ENCODE results near the gene PAX4. TPM values are rescaled to one million over a fixed set of nuclear protein-coding genes. Genes with fewer than 3 reads are reported as not detected.
A peak's percentile ranks its signal among the peaks of the same experiment; 100 is the strongest.

The PAX4 gene
- total RNA-seq (2014; rRNA removed; shearing (Covaris generic)) = 0.07 TPM in 1 of 2 replicates, not detected in the other

DNA sequence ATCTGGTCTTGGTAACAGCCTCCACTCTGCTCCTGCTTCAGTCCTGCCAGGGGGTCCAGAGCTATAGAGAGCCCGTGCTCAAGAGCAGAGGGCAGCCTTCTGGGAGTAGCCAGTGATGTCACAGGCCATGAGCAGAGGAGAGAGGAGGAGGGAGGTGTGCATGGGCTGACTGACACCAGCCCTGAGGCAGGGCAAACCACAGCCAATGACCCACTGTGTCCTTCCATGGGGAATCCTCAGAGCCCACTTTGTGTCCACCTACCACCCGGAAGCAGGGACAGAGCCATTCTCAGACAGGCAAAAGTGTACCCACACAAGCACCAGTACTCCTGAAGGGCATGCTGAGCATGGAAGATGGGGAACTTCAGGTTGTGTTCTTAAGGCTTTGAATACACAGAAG, at the start of gene PAX4:
PAX4 (minus strand) TSS at position 101 of the 400 bp plus-strand sequence. CDS start 2,214 bp downstream, outside the sequence.
- H3K4me3 ChIP-seq (ENCODE audit: insufficient read depth, low read depth, low read length) = no peak within 1 kb of the TSS
- no peaks in the 10 kb centered on the region for H3K36me3 ChIP-seq (replicated peaks; ENCODE audit: control insufficient read depth, insufficient read depth, low read length)
- DNase-seq = no peak
- H3K27me3 ChIP-seq (ENCODE audit: control insufficient read depth, insufficient read depth, low read length) = peaks cover 48% of the 10 kb centered on the region

GRCh38 chr7:127667017-127667670, 49.2 kb upstream of the PAX4 start:
- Histone ChIP-seq H3K27me3 (ENCODE audit: control insufficient read depth, insufficient read depth, low read length) (no peaks in the 10 kb centered on the region), H3K36me3 (replicated peaks; ENCODE audit: control insufficient read depth, insufficient read depth, low read length) (no peaks in the 10 kb centered on the region; the same call in none of the 2 replicates), H3K4me3 (ENCODE audit: insufficient read depth, low read depth, low read length) (no peak overlapping the region)
- DNase-seq = no peak

DNA sequence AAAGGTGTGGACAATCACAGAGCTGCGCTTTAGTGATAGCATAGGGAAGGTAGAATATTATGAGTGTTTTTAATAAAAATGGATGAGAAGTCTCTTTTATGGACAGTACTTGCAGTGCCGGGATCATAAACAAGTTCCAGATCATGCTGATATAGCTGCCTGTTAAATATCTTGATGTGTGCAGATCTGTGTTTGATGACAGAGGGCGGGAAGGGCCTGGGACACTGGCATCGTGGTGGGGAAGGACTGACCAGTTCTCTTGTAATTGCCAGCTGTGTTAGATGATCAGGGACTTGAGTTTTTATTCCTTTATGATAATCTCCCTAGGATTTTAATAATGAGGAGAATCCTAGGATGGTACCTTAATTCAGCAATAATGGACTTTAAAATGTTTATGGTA, 48.7 kb upstream of the PAX4 start:
- Histone ChIP-seq H3K36me3 (replicated peaks; ENCODE audit: control insufficient read depth, insufficient read depth, low read length) (no peaks in the 10 kb centered on the region; the same call in none of the 2 replicates), H3K4me3 (ENCODE audit: insufficient read depth, low read depth, low read length) (no peak overlapping the region), H3K27me3 (ENCODE audit: control insufficient read depth, insufficient read depth, low read length) (no peaks in the 10 kb centered on the region)
- no peak for DNase-seq

GRCh38 chr7:127665922-127666321, 48.0 kb upstream of the PAX4 start:
- peak; percentile 47 for DNase-seq
- Histone ChIP-seq H3K4me3 (ENCODE audit: insufficient read depth, low read depth, low read length) (no peak overlapping the region), H3K36me3 (replicated peaks; ENCODE audit: control insufficient read depth, insufficient read depth, low read length) (no peaks in the 10 kb centered on the region; the same call in none of the 2 replicates), H3K27me3 (ENCODE audit: control insufficient read depth, insufficient read depth, low read length) (no peaks in the 10 kb centered on the region)

DNA sequence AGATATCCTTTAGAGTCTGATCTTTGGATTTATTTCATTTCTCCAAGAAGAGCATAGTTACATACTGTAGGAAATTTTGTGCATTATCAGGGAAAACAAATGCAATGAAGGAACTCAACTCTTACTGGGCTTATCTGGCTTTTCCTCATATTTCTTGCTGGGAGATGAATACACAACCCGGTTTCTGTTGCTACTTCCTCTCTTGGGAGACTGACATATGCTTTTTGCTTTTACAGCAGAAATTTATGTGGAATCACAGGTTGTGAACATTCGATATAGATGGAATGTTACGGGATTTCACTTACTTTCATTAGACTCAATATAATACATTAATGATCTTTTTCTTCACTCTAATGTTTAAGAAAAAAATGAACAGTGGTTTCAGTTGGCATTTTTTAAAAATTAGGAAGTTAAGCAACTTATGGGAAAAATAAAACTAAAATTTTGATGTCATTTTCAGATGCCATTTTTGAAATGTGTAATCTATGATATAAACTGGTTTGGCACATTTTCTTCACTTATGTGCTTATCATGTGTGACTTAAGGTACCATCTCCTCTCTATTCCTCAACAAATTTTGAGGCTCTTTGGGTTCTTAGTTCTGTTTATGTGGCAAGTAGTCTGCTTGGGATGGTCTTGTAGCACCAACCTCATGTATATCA, 41.2 kb upstream of the PAX4 start:
- no peak for DNase-seq
- H3K4me3 ChIP-seq (ENCODE audit: insufficient read depth, low read depth, low read length) = no peak overlapping the region
- H3K27me3 ChIP-seq (ENCODE audit: control insufficient read depth, insufficient read depth, low read length) = no peaks in the 10 kb centered on the region
- no peaks in the 10 kb centered on the region; the same call in none of the 2 replicates for H3K36me3 ChIP-seq (replicated peaks; ENCODE audit: control insufficient read depth, insufficient read depth, low read length)

DNA sequence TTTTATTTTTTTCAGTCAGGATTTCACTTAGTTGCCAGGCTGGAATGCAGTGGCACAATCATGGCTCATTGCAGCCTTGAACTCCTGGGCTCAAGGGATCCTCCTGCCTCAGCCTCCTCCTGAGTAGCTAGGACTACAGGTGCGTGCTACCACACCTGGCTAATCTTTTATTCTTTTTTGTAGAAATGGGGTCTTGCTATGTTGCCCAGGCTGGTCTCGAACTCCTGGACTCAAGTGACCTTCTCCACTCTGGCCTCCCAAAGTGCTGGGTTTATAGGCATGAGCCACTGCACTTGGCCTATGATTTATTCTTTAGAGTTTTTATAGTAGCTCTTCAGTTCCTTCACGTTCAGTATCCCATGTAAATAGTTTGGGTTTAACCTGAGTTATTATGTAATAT, 39.6 kb upstream of the PAX4 start:
- no peak overlapping the region for H3K4me3 ChIP-seq (ENCODE audit: insufficient read depth, low read depth, low read length)
- no peak for DNase-seq
- H3K36me3 ChIP-seq (replicated peaks; ENCODE audit: control insufficient read depth, insufficient read depth, low read length) = no peaks in the 10 kb centered on the region; the same call in 1 of the 2 replicates
- no peaks in the 10 kb centered on the region for H3K27me3 ChIP-seq (ENCODE audit: control insufficient read depth, insufficient read depth, low read length)

- DNase-seq = peak; percentile 15
- Histone ChIP-seq H3K36me3 (replicated peaks; ENCODE audit: control insufficient read depth, insufficient read depth, low read length) (no peaks in the 10 kb centered on the region; the same call in 1 of the 2 replicates), H3K4me3 (ENCODE audit: insufficient read depth, low read depth, low read length) (no peak overlapping the region), H3K27me3 (ENCODE audit: control insufficient read depth, insufficient read depth, low read length) (no peaks in the 10 kb centered on the region)
These were observed 37.8 kb upstream of the PAX4 start for GRCh38 chr7:127655720-127656119.

DNA sequence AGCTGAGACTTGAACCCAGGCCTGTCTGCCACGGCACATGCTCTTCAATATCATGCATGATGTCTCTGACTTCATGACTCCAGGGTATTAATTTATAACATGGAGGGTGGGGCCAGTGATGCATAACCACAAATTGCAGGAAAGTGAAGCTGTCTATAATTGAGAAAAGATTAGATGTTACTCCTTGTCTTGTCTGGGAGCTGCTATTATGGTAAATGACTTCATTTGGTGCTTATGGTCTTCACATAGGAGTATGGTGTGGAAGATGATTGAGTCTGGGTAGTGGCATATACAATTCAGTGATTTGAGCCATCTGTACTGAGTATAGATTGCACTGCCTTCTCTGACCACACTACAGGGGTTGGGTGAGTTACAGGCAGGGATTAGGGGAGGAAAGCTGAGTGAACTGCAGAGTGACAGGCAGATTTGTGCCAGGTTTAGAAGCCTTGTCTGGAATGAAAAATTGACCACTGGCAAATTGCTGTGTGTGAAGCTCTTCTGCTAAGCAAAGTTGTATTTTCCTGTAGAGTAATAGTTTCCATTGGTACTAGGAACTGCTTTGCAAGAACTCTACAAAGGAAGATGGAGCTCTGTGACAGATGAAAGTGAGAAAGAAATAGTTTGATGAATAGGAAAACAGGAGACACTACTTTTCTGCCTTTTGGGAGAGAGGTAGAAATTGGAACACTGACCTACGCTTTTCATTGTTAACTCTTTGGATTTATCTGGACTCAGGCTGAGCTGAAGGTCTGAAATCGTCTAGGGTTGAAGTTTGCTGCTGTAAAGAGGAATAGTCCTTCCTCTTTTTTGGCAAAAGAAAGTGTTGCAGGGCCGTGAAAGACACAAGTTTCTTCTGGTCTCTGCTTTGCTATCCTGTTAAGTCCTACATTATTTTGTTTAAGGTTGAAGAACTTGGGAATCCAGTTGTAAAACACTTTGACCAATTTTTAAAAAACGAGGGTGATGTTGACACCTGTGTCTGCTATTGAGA, 36.8 kb upstream of the PAX4 start:
- DNase-seq = peak; percentile 22
- no peaks in the 10 kb centered on the region for H3K27me3 ChIP-seq (ENCODE audit: control insufficient read depth, insufficient read depth, low read length)
- H3K4me3 ChIP-seq (ENCODE audit: insufficient read depth, low read depth, low read length) = no peak overlapping the region
- H3K36me3 ChIP-seq (replicated peaks; ENCODE audit: control insufficient read depth, insufficient read depth, low read length) = no peaks in the 10 kb centered on the region; the same call in 1 of the 2 replicates

- DNase-seq = no peak
- no peaks in the 10 kb centered on the region; the same call in 1 of the 2 replicates for H3K36me3 ChIP-seq (replicated peaks; ENCODE audit: control insufficient read depth, insufficient read depth, low read length)
- H3K4me3 ChIP-seq (ENCODE audit: insufficient read depth, low read depth, low read length) = no peak overlapping the region
- no peaks in the 10 kb centered on the region for H3K27me3 ChIP-seq (ENCODE audit: control insufficient read depth, insufficient read depth, low read length)
These were observed 35.5 kb upstream of the PAX4 start for GRCh38 chr7:127653396-127653795.

DNA sequence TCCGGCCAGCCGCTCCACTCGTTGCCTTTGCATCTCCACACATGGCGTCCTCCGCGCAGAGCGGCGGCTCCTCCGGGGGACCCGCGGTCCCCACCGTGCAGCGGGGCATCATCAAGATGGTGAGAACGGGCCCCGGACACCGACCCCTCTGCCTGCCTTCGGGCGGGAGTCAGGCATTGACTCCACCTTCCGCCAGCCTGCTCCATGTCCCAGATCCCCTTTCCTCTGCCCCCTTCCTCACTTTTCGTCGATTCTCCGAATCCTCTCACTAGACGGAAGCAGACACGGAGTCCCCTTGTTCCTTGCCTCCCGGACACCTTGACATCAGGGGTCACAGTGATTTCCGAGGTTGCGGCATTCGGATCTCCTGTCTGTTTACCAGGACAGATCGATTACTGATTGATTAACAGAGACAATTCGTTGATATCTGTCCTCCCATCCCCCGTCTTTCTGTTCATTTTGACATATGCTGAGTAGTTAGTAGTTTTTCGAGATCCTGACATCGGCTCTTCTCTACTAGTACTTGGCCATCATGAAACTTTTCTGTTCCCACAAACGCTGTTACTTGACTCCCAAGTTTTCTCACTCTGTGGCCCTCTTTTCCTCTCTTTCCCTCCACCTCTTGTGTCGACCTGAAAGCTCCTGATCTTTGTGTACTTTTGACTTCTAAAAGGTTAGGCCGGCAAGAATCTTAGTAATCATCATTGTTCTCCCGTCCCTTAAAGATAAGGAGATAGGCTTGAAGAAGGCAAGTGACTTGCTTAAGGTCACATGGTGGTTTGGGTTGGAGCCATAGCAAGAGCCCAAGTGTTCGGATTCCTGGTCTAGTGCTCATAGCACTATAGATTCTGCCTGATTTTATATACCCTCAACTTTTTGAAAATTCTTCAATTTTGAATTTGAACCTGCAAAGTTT, 34.6 kb upstream of the PAX4 start:
- DNase-seq = no peak
- peak overlapping the region; percentile 92 for H3K4me3 ChIP-seq (ENCODE audit: insufficient read depth, low read depth, low read length)
- no peaks in the 10 kb centered on the region for H3K27me3 ChIP-seq (ENCODE audit: control insufficient read depth, insufficient read depth, low read length)
- no peaks in the 10 kb centered on the region; the same call in 1 of the 2 replicates for H3K36me3 ChIP-seq (replicated peaks; ENCODE audit: control insufficient read depth, insufficient read depth, low read length)

DNA sequence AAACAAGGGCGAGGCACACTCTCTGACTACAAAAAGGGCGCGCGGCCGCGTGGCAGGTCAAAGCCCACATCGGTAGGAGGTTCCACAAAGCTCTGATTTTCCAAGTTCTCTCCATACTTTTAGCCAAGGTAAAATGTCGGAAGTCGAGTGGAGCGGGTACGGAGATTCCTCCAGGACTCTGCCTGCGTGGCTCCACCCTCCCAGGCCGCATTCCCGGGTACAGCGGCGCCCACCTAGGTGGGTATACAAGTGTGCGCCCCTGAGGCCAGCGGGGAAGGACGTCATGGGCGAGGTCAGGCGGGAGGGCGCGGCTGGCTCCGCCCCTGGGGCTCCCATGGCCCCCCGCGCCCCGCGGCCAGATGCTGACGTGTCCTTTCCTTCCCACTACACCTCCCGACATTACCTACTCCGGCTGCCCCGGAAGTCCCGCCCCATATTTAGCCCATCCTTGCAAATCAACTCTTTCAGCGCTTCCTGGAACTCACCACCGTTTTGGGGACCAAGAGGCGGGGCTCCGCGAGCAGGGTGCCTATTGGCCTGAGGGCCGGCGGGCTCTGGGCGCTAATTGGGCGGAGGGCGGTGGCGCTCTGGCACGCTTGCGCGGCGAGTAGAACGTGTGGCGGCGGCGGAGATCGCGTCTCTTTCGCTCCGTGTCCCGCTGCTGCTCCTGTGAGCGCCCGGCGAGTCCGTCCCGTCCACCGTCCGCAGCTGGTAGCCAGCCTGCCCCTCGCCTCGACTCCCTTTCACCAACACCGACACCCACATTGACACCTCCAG, 33.8 kb upstream of the PAX4 start, which contains the start of gene SND1:
SND1 (plus strand) TSS at position 639 of the 777 bp plus-strand sequence. CDS start 180 bp downstream, outside the sequence.
- Histone ChIP-seq H3K4me3 (ENCODE audit: insufficient read depth, low read depth, low read length) (peak within 1 kb of the TSS; percentile 92), H3K27me3 (ENCODE audit: control insufficient read depth, insufficient read depth, low read length) (no peaks in the 10 kb centered on the region), H3K36me3 (replicated peaks; ENCODE audit: control insufficient read depth, insufficient read depth, low read length) (no peaks in the 10 kb centered on the region; the same call in 1 of the 2 replicates)
- peak; percentile 98 for DNase-seq

DNA sequence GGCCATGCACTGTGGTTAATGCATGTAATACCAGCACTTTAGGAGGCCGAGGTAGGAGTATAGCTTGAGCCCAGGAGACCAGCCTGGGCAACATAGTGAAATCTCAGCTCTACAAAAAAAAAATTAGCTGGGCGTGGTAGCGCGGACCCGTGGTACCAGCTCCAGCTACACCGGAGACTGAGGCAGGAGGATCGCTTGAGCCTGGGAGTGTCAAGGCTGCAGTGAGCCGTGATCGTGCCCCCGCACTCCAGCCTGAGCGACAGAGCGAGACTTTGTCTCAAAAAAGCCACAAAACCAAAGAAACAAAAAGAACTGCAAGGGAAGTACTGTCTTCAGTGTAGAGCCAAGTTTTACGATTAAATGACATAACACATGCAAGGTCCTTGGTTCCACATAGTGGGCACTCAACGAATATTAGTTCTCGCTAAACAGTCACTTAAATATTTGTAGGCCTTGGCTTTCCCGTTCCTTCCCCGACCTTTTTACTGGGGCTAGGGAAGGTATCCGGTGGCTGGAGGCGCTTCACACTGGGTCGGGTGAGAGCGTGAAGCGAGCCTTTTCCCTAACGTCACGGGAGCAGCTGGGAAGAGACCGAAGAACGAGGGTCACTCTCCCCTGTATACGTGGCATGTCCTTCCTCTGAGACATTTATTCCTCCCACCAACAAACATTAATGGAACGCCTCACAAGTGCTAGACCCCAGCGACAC, 33.1 kb upstream of the PAX4 start:
- no peaks in the 10 kb centered on the region for H3K27me3 ChIP-seq (ENCODE audit: control insufficient read depth, insufficient read depth, low read length)
- no peaks in the 10 kb centered on the region for H3K36me3 ChIP-seq (replicated peaks; ENCODE audit: control insufficient read depth, insufficient read depth, low read length)
- DNase-seq = peak; percentile 69
- H3K4me3 ChIP-seq (ENCODE audit: insufficient read depth, low read depth, low read length) = peak overlapping the region; percentile 60
